ENCODE data around the gene RBBP8NL.

RBBP8NL gene

GRCh38 chr20:62457098-62457497 lies 29.8 kb upstream of the RBBP8NL start:
- in situ Hi-C loops (cut with HindIII; ENCODE audit: low sequenced_read_pairs) = no loop called here
- no peak for TF ChIP-seq CTCF (IDR thresholded peaks at IDR 0.05; ENCODE audit: low read depth, low read length, missing control alignments)
- H3K4me3 ChIP-seq (ENCODE audit: low read depth, low read length) = no peak overlapping the region
- no peak for DNase-seq (ENCODE audit: low read depth)

- DNase-seq (ENCODE audit: low read depth) = no peak
- in situ Hi-C loops (cut with HindIII; ENCODE audit: low sequenced_read_pairs) = no loop called here
- no peak overlapping the region for H3K4me3 ChIP-seq (ENCODE audit: low read depth, low read length)
- no peak for TF ChIP-seq CTCF (IDR thresholded peaks at IDR 0.05; ENCODE audit: low read depth, low read length, missing control alignments)
Measured at GRCh38 chr20:62455929-62456328, 28.6 kb upstream of the RBBP8NL start.

GRCh38 chr20:62454904-62455636 lies 27.7 kb upstream of the RBBP8NL start:
- TF ChIP-seq CTCF (IDR thresholded peaks at IDR 0.05; ENCODE audit: low read depth, low read length, missing control alignments) = no peak

GRCh38 chr20:62453186-62453808 lies 26.0 kb upstream of the RBBP8NL start:
- no peak for TF ChIP-seq CTCF (IDR thresholded peaks at IDR 0.05; ENCODE audit: low read depth, low read length, missing control alignments)
- no peak for DNase-seq (ENCODE audit: low read depth)
- no peak overlapping the region for H3K4me3 ChIP-seq (ENCODE audit: low read depth, low read length)
- in situ Hi-C loops (cut with HindIII; ENCODE audit: low sequenced_read_pairs) = no loop called here

More at GRCh38 chr20:62454904-62455636, 27.7 kb upstream of the RBBP8NL start:
- DNase-seq (ENCODE audit: low read depth) = no peak
- in situ Hi-C loops (cut with HindIII; ENCODE audit: low sequenced_read_pairs) = no loop called here
- no peak overlapping the region for H3K4me3 ChIP-seq (ENCODE audit: low read depth, low read length)

- TF ChIP-seq CTCF (IDR thresholded peaks at IDR 0.05; ENCODE audit: low read depth, low read length, missing control alignments) = no peak
- no peak overlapping the region for H3K4me3 ChIP-seq (ENCODE audit: low read depth, low read length)
- DNase-seq (ENCODE audit: low read depth) = no peak
- in situ Hi-C loops (cut with HindIII; ENCODE audit: low sequenced_read_pairs) = no loop called here
Measured at GRCh38 chr20:62452475-62453095, 25.2 kb upstream of the RBBP8NL start.

GRCh38 chr20:62451970-62452369 lies 24.6 kb upstream of the RBBP8NL start:
- no peak for DNase-seq (ENCODE audit: low read depth)
- H3K4me3 ChIP-seq (ENCODE audit: low read depth, low read length) = no peak overlapping the region
- in situ Hi-C loops (cut with HindIII; ENCODE audit: low sequenced_read_pairs) = no loop called here
- TF ChIP-seq CTCF (IDR thresholded peaks at IDR 0.05; ENCODE audit: low read depth, low read length, missing control alignments) = no peak
